Mesangial cell (primary cell): ENCODE measurements around the gene INCENP. TPM values are rescaled to one million over a fixed set of nuclear protein-coding genes. Genes with fewer than 3 reads are reported as not detected.

Source experiments
- total RNA-seq: library from RNA; depleted of rRNA; stranded (reverse); fragments of >200 nt; gene quantifications from 2 replicates; pipeline ENCODE4 v1.2.3, GENCODE V29; 2015

INCENP gene
- 13.3 and 100 TPM in 2 replicates for total RNA-seq

GRCh38 chr11:62123669-62124185 is at the start of gene INCENP:
INCENP (plus strand) TSS chr11:62124011; CDS start chr11:62128162, 4,151 bp downstream.

GRCh38 chr11:62190011-62190410 is 66.2 kb downstream of the INCENP start, which contains the start of gene SCGB1D1:
SCGB1D1 (plus strand) TSS chr11:62190216; CDS start chr11:62190285, 69 bp downstream.

Other genes with a start within 250 kb of the INCENP start
- gene FADS3, start 232.5 kb upstream of the INCENP start, total RNA-seq = 42.4 and 63.6 TPM in 2 replicates
- 0.49 and 3.0 TPM in 2 replicates for gene RAB3IL1, start 206.4 kb upstream of the INCENP start, total RNA-seq
- gene BEST1, start 173.7 kb upstream of the INCENP start, total RNA-seq = under 0.01 and 0.51 TPM in 2 replicates
- 544 and 1,080 TPM in 2 replicates for gene FTH1, start 156.4 kb upstream of the INCENP start, total RNA-seq
- gene SCGB1D1, start 66.2 kb downstream of the INCENP start, total RNA-seq = not detected in 2 replicates
- not detected in 2 replicates for gene SCGB2A1, start 84.7 kb downstream of the INCENP start, total RNA-seq
- gene SCGB1D2, start 118.2 kb downstream of the INCENP start, total RNA-seq = not detected in 2 replicates
- not detected in 2 replicates for gene SCGB2A2, start 146.1 kb downstream of the INCENP start, total RNA-seq
- not detected in 2 replicates for gene SCGB1D4, start 175.1 kb downstream of the INCENP start, total RNA-seq
- gene ASRGL1, start 213.4 kb downstream of the INCENP start, total RNA-seq = 7.2 and 13.4 TPM in 2 replicates